Mesenteric fat pad (tissue), 1 donor: ENCODE data around the gene NDST3. TPM values are rescaled to one million over a fixed set of nuclear protein-coding genes. Genes with fewer than 3 reads are reported as not detected.

Experiments used
- DNase-seq: peaks from one replicate; pipeline ENCODE4 v3.0.0-alpha.2; 2020; ENCODE audit warnings: low spot score
- total RNA-seq: library from RNA; stranded (reverse); fragmentation: NEBNext Ultra II Directional; extraction: Animal tissue kit (Norgen Biotek cat#: 25700); gene quantifications from one replicate; pipeline ENCODE4 v1.2.1, GENCODE V29; 2021
- donor health status: DM: yes; HTN: yes; CAD: no.

The NDST3 gene
- total RNA-seq, 1 donor from 2014 or later = not detected

- no peak for DNase-seq
Observed at GRCh38 chr4:118173956-118174725, 139.9 kb downstream of the NDST3 start.

- no peak for DNase-seq
Observed at GRCh38 chr4:118175506-118175905, 141.2 kb downstream of the NDST3 start.

- DNase-seq = no peak
Observed at GRCh38 chr4:118177126-118177525, 142.8 kb downstream of the NDST3 start.

GRCh38 chr4:118180776-118181175 lies 146.5 kb downstream of the NDST3 start:
- DNase-seq = no peak

- no peak for DNase-seq
Observed at GRCh38 chr4:118190903-118191302, 156.6 kb downstream of the NDST3 start.

GRCh38 chr4:118193421-118193820 lies 159.1 kb downstream of the NDST3 start:
- DNase-seq = no peak

- no peak for DNase-seq
Observed at GRCh38 chr4:118206627-118207026, 172.3 kb downstream of the NDST3 start.

- no peak for DNase-seq
Observed at GRCh38 chr4:118213101-118213500, 178.8 kb downstream of the NDST3 start.

GRCh38 chr4:118215826-118216225 lies 181.5 kb downstream of the NDST3 start:
- DNase-seq = no peak

- no peak for DNase-seq
Observed at GRCh38 chr4:118221227-118221800, 187.0 kb downstream of the NDST3 start.

GRCh38 chr4:118224243-118224829 lies 190.1 kb downstream of the NDST3 start:
- no peak for DNase-seq

GRCh38 chr4:118225511-118225910 lies 191.2 kb downstream of the NDST3 start:
- DNase-seq = no peak

GRCh38 chr4:118226311-118227010 lies 192.2 kb downstream of the NDST3 start:
- DNase-seq = no peak

- no peak for DNase-seq
Observed at GRCh38 chr4:118235566-118236120, 201.4 kb downstream of the NDST3 start.

GRCh38 chr4:118237531-118237930 lies 203.2 kb downstream of the NDST3 start:
- DNase-seq = no peak

- DNase-seq = no peak
Observed at GRCh38 chr4:118249890-118250289, 215.6 kb downstream of the NDST3 start.

GRCh38 chr4:118254368-118254767 lies 220.1 kb downstream of the NDST3 start:
- DNase-seq = no peak

- DNase-seq = no peak
Observed at GRCh38 chr4:118259111-118259510, 224.8 kb downstream of the NDST3 start.

GRCh38 chr4:118260309-118260708 lies 226.0 kb downstream of the NDST3 start:
- no peak for DNase-seq

GRCh38 chr4:118264096-118264495 lies 229.8 kb downstream of the NDST3 start:
- no peak for DNase-seq

- no peak for DNase-seq
Observed at GRCh38 chr4:118265312-118266144, 231.2 kb downstream of the NDST3 start.
